Measurements from ENCODE around the gene CUEDC2.

Gene CUEDC2

GRCh38 chr10:102432162-102432950 lies at the start of gene CUEDC2:
Gene CUEDC2, minus strand, starts transcription at chr10:102432574. Its CDS starts 7,386 bp downstream, at chr10:102425188.
- H3K9me3 ChIP-seq (replicated peaks in 1 of 11) = no peaks in the 10 kb centered on the region
- H3K4me2 ChIP-seq = peak within 1 kb of the TSS; percentile 88 to 100 (median 95)
- H3K27me3 ChIP-seq = peaks cover 0 to 26% (median 0%) of the 10 kb centered on the region in 11 experiments; a peak in 8 of 22 replicates
- no peak for TF ChIP-seq Cebpa-rat (IDR thresholded peaks at IDR 0.05)
- peaks cover 0 to 30% (median 5%) of the 10 kb centered on the region in 11 experiments; a peak in 13 of 22 replicates for H3K36me3 ChIP-seq
- H3K27ac ChIP-seq = peak within 1 kb of the TSS; percentile 80 to 93 (median 88)
- H4K20me1 ChIP-seq = peaks cover 0 to 17% (median 7%) of the 10 kb centered on the region in 11 experiments; a peak in 13 of 22 replicates
- peak within 1 kb of the TSS; percentile 85 to 95 (median 90) for H3K9ac ChIP-seq
- H3K4me1 ChIP-seq = peaks cover 47 to 60% (median 53%) of the 10 kb centered on the region in 10 experiments
- H3K4me3 ChIP-seq = peak within 1 kb of the TSS; percentile 74 to 96 (median 82)

GRCh38 chr10:102480396-102480795 lies 48.0 kb upstream of the CUEDC2 start:
- H3K4me2 ChIP-seq = no peak overlapping the region
- no peak for TF ChIP-seq Cebpa-rat (IDR thresholded peaks at IDR 0.05)
- no peaks in the 10 kb centered on the region for H3K9me3 ChIP-seq (replicated peaks in 1 of 11)
- H3K27me3 ChIP-seq = no peaks in the 10 kb centered on the region
- H3K36me3 ChIP-seq = peaks cover 86 to 100% (median 96%) of the 10 kb centered on the region in 11 experiments
- H4K20me1 ChIP-seq = peaks cover 19 to 70% (median 45%) of the 10 kb centered on the region in 11 experiments; a peak in 21 of 22 replicates
- H3K4me1 ChIP-seq = peaks cover 11 to 18% (median 15%) of the 10 kb centered on the region in 10 experiments; a peak in 19 of 20 replicates
- no peak overlapping the region for H3K4me3 ChIP-seq
- H3K27ac ChIP-seq = no peak overlapping the region
- peak overlapping the region in 5 of 11 experiments; percentile 36 to 57 (median 45); a peak in 5 of 22 replicates for H3K9ac ChIP-seq

GRCh38 chr10:102479651-102480050 lies 47.3 kb upstream of the CUEDC2 start:
- Histone ChIP-seq H3K4me3 (no peak overlapping the region), H3K9ac (peak overlapping the region in 4 of 11 experiments; percentile 6 to 56 (median 28); a peak in 3 of 22 replicates), H3K27me3 (no peaks in the 10 kb centered on the region), H3K9me3 (replicated peaks in 1 of 11) (no peaks in the 10 kb centered on the region), H3K27ac (no peak overlapping the region), H3K4me1 (peaks cover 11 to 18% (median 15%) of the 10 kb centered on the region in 10 experiments; a peak in 19 of 20 replicates), H3K36me3 (peaks cover 82 to 97% (median 91%) of the 10 kb centered on the region in 11 experiments), H4K20me1 (peaks cover 11 to 63% (median 38%) of the 10 kb centered on the region in 11 experiments; a peak in 21 of 22 replicates), H3K4me2 (peak overlapping the region in 2 of 11 experiments; percentile 50 to 64; a peak in 3 of 22 replicates)
- TF ChIP-seq Cebpa-rat (IDR thresholded peaks at IDR 0.05) = no peak

- peaks cover 54 to 97% (median 83%) of the 10 kb centered on the region in 11 experiments for H3K36me3 ChIP-seq
Measured at GRCh38 chr10:102476466-102477141, 44.2 kb upstream of the CUEDC2 start.

GRCh38 chr10:102475451-102476040 lies 43.2 kb upstream of the CUEDC2 start:
- peaks cover 2 to 22% (median 15%) of the 10 kb centered on the region in 11 experiments; a peak in 18 of 22 replicates for H4K20me1 ChIP-seq
- no peak overlapping the region for H3K9ac ChIP-seq
- H3K9me3 ChIP-seq (replicated peaks in 1 of 11) = no peaks in the 10 kb centered on the region
- no peak overlapping the region for H3K4me3 ChIP-seq
- H3K4me1 ChIP-seq = peaks cover 0 to 18% (median 6%) of the 10 kb centered on the region in 10 experiments; a peak in 16 of 20 replicates
- no peak for TF ChIP-seq Cebpa-rat (IDR thresholded peaks at IDR 0.05)
- peaks cover 50 to 97% (median 83%) of the 10 kb centered on the region in 11 experiments for H3K36me3 ChIP-seq
- no peaks in the 10 kb centered on the region for H3K27me3 ChIP-seq
- H3K4me2 ChIP-seq = no peak overlapping the region
- no peak overlapping the region for H3K27ac ChIP-seq

More at GRCh38 chr10:102476466-102477141, 44.2 kb upstream of the CUEDC2 start:
- Histone ChIP-seq H3K27me3 (no peaks in the 10 kb centered on the region), H4K20me1 (peaks cover 6 to 32% (median 25%) of the 10 kb centered on the region in 11 experiments; a peak in 19 of 22 replicates), H3K9ac (peak overlapping the region in 3 of 11 experiments; percentile 15 to 60 (median 48); a peak in 5 of 22 replicates), H3K9me3 (replicated peaks in 1 of 11) (no peaks in the 10 kb centered on the region), H3K27ac (no peak overlapping the region; a peak in 1 of 22 replicates), H3K4me3 (no peak overlapping the region), H3K4me2 (no peak overlapping the region; a peak in 1 of 22 replicates), H3K4me1 (peaks cover 10 to 18% (median 13%) of the 10 kb centered on the region in 10 experiments; a peak in 19 of 20 replicates)
- no peak for TF ChIP-seq Cebpa-rat (IDR thresholded peaks at IDR 0.05)

GRCh38 chr10:102473445-102474331 lies 41.3 kb upstream of the CUEDC2 start:
- Histone ChIP-seq H3K9ac (no peak overlapping the region), H4K20me1 (peaks cover 0 to 4% (median 0%) of the 10 kb centered on the region in 11 experiments; a peak in 6 of 22 replicates), H3K36me3 (peaks cover 34 to 94% (median 77%) of the 10 kb centered on the region in 11 experiments; a peak in 21 of 22 replicates), H3K27me3 (no peaks in the 10 kb centered on the region), H3K27ac (no peak overlapping the region), H3K4me3 (no peak overlapping the region), H3K4me2 (no peak overlapping the region), H3K9me3 (replicated peaks in 1 of 11) (no peaks in the 10 kb centered on the region), H3K4me1 (peaks cover 7 to 25% (median 22%) of the 10 kb centered on the region in 10 experiments; a peak in 19 of 20 replicates)
- TF ChIP-seq Cebpa-rat (IDR thresholded peaks at IDR 0.05) = no peak

- Histone ChIP-seq H3K36me3 (peaks cover 15 to 74% (median 57%) of the 10 kb centered on the region in 11 experiments; a peak in 21 of 22 replicates), H3K4me3 (no peak overlapping the region), H3K4me1 (peaks cover 7 to 48% (median 37%) of the 10 kb centered on the region in 10 experiments; a peak in 19 of 20 replicates), H4K20me1 (no peaks in the 10 kb centered on the region; a peak in 1 of 22 replicates), H3K9me3 (replicated peaks in 1 of 11) (no peaks in the 10 kb centered on the region), H3K9ac (peak overlapping the region in 6 of 11 experiments; percentile 23 to 62 (median 48); a peak in 6 of 22 replicates), H3K27ac (peak overlapping the region in 8 of 11 experiments; percentile 59 to 82 (median 78); a peak in 16 of 22 replicates), H3K27me3 (no peaks in the 10 kb centered on the region), H3K4me2 (peak overlapping the region in 7 of 11 experiments; percentile 55 to 80 (median 73); a peak in 11 of 22 replicates)
- TF ChIP-seq Cebpa-rat (IDR thresholded peaks at IDR 0.05) = no peak
Measured at GRCh38 chr10:102470579-102471546, 38.5 kb upstream of the CUEDC2 start.

Measured in BLaER1 treated with 17β-estradiol and CSF1 and Interleukin-3, amounts not matched to agents 10 nM and 100 nM (cell line).